Fibroblast of skin of right quadriceps (primary cell): ENCODE results near the gene LRIG1.

Experiments
- DNase-seq: peaks from one replicate; pipeline ENCODE4 v3.0.0-alpha.2; 2013

The LRIG1 gene

GRCh38 chr3:66466606-66467270 lies 34.1 kb downstream of the LRIG1 start:
- no peak for DNase-seq

GRCh38 chr3:66465587-66465986 lies 35.2 kb downstream of the LRIG1 start:
- DNase-seq: no peak

GRCh38 chr3:66465034-66465433 lies 35.8 kb downstream of the LRIG1 start:
- DNase-seq: no peak

- DNase-seq: no peak
Measured at GRCh38 chr3:66464512-66464894, 36.3 kb downstream of the LRIG1 start.

GRCh38 chr3:66463730-66464511 lies 36.9 kb downstream of the LRIG1 start:
- DNase-seq: no peak

GRCh38 chr3:66463054-66463631 lies 37.7 kb downstream of the LRIG1 start:
- DNase-seq: no peak

GRCh38 chr3:66457252-66457651 lies 43.6 kb downstream of the LRIG1 start:
- no peak for DNase-seq

- no peak for DNase-seq
Measured at GRCh38 chr3:66456711-66457173, 44.1 kb downstream of the LRIG1 start.

GRCh38 chr3:66454464-66454859 lies 46.4 kb downstream of the LRIG1 start:
- no peak for DNase-seq

- no peak for DNase-seq
Measured at GRCh38 chr3:66453651-66454463, 47.0 kb downstream of the LRIG1 start.

- DNase-seq: no peak
Measured at GRCh38 chr3:66452303-66453011, 48.4 kb downstream of the LRIG1 start.

GRCh38 chr3:66451766-66452165 lies 49.1 kb downstream of the LRIG1 start:
- DNase-seq: no peak

GRCh38 chr3:66450390-66451022 lies 50.3 kb downstream of the LRIG1 start:
- peak; percentile 55 for DNase-seq

GRCh38 chr3:66449411-66449974 lies 51.3 kb downstream of the LRIG1 start:
- no peak for DNase-seq

- no peak for DNase-seq
Measured at GRCh38 chr3:66444146-66444644, 56.6 kb downstream of the LRIG1 start.

GRCh38 chr3:66443118-66443803 lies 57.6 kb downstream of the LRIG1 start:
- DNase-seq: no peak

- DNase-seq: peak; percentile 84
Measured at GRCh38 chr3:66442254-66443117, 58.3 kb downstream of the LRIG1 start.

GRCh38 chr3:66441692-66442091 lies 59.1 kb downstream of the LRIG1 start:
- DNase-seq: no peak

GRCh38 chr3:66441129-66441528 lies 59.7 kb downstream of the LRIG1 start:
- DNase-seq: peak; percentile 59
